ENCODE data around the gene PSMG1.

The PSMG1 gene

GRCh38 chr21:39198800-39199199, 15.5 kb upstream of the PSMG1 start:
- H3K4me3 ChIP-seq (replicated peaks; ENCODE audit: low read depth, low read length), result no peak overlapping the region

GRCh38 chr21:39197448-39198233, 14.4 kb upstream of the PSMG1 start:
- H3K4me3 ChIP-seq (replicated peaks; ENCODE audit: low read depth, low read length), result no peak overlapping the region
- no peak for TF ChIP-seq CTCF (IDR thresholded peaks at IDR 0.05; ENCODE audit: low read length, missing control alignments)

More at GRCh38 chr21:39198800-39199199, 15.5 kb upstream of the PSMG1 start:
- no peak for DNase-seq (ENCODE audit: low read depth)
- TF ChIP-seq CTCF (IDR thresholded peaks at IDR 0.05; ENCODE audit: low read length, missing control alignments), result no peak

GRCh38 chr21:39196838-39197237, 13.6 kb upstream of the PSMG1 start:
- DNase-seq (ENCODE audit: low read depth), result no peak
- no peak overlapping the region for H3K4me3 ChIP-seq (replicated peaks; ENCODE audit: low read depth, low read length)
- TF ChIP-seq CTCF (IDR thresholded peaks at IDR 0.05; ENCODE audit: low read length, missing control alignments), result no peak

More at GRCh38 chr21:39197448-39198233, 14.4 kb upstream of the PSMG1 start:
- no peak for DNase-seq (ENCODE audit: low read depth)

GRCh38 chr21:39196310-39196709, 13.1 kb upstream of the PSMG1 start:
- no peak for TF ChIP-seq CTCF (IDR thresholded peaks at IDR 0.05; ENCODE audit: low read length, missing control alignments)
- H3K4me3 ChIP-seq (replicated peaks; ENCODE audit: low read depth, low read length), result no peak overlapping the region
- DNase-seq (ENCODE audit: low read depth), result no peak

GRCh38 chr21:39193380-39193779, 10.1 kb upstream of the PSMG1 start:
- no peak for TF ChIP-seq CTCF (IDR thresholded peaks at IDR 0.05; ENCODE audit: low read length, missing control alignments)
- DNase-seq (ENCODE audit: low read depth), result no peak
- no peak overlapping the region for H3K4me3 ChIP-seq (replicated peaks; ENCODE audit: low read depth, low read length)

GRCh38 chr21:39189857-39190604, 6.8 kb upstream of the PSMG1 start:
- DNase-seq (ENCODE audit: low read depth), result no peak
- H3K4me3 ChIP-seq (replicated peaks; ENCODE audit: low read depth, low read length), result no peak overlapping the region
- TF ChIP-seq CTCF (IDR thresholded peaks at IDR 0.05; ENCODE audit: low read length, missing control alignments), result no peak
